HepG2 (cell line): ENCODE data around the gene KIZ. TPM values are rescaled to one million over a fixed set of nuclear protein-coding genes. Genes with fewer than 3 reads are reported as not detected.
A peak's percentile ranks its signal among the peaks of the same experiment; 100 is the strongest.

Source experiments
- ATAC-seq: fragments of 200-7000 bp; cut with Tn5 transposase; 3 replicates; pipeline ENCODE4 v1.9.1; 2020; ENCODE audit warnings: mild to moderate bottlenecking, moderate library complexity
- BruUV-seq: library from RNA; stranded (reverse); fragments of 400-500 nt; replicated peaks from 2 replicates; lab custom pipeline; 2021; lab: Mats Ljungman, UMichigan
- CTCF ChIA-PET: fragments of 300-600 bp; formaldehyde crosslinking; extraction: SDS; loops from one replicate; lab custom pipeline; 2021; ENCODE audit warnings: low total read pairs, inconsistent platforms, low intra/inter-chr PET ratio; lab: Yijun Ruan, JAX
- POLR2A ChIA-PET: fragments of 350-600 bp; sonication (Branson Sonifier 250); formaldehyde crosslinking; loops from one replicate; lab custom pipeline; 2020; ENCODE audit warnings: antibody characterized with exemption, inconsistent platforms; lab: Yijun Ruan, JAX
- DNase-seq: peaks from one replicate; pipeline ENCODE4 v3.0.0-alpha.2; 2015; ENCODE audit warnings: low spot score
- FAIRE-seq: peaks from 3 replicates; lab custom pipeline; 2011; peaks lifted over from hg19 to GRCh38; lab: Jason Lieb, UNC
- H2AFZ ChIP-seq: one replicate; pipeline ENCODE4 v1.6.1; 2011; ENCODE audit warnings: low read length, inconsistent platforms
- H3K27ac ChIP-seq: fragments of 300-600 bp; 3 replicates; pipeline ENCODE4 v1.8.0; 2011; ENCODE audit warnings: mixed run types, mild to moderate bottlenecking, mixed read lengths, low read length, inconsistent platforms; ENCODE audit not compliant: insufficient read depth; ENCODE audit errors: extremely low read length
- H3K27me3 ChIP-seq, 2 experiments: fragments of 200-600 bp in 1 of 2; 2 replicates in 1 of 2; 3 replicates in 1 of 2; pipeline versions ENCODE4 v1.6.0 to v1.8.0; 2011; ENCODE audit warnings: low read length in 2 of 2, mild to moderate bottlenecking in 2 of 2, moderate library complexity in 2 of 2, inconsistent platforms in 1 of 2; ENCODE audit not compliant: insufficient read depth in 2 of 2, control insufficient read depth in 1 of 2
- H3K36me3 ChIP-seq, 2 experiments: fragments of 200-600 bp in 1 of 2; replicated peaks in 1 of 2; 2 replicates in 1 of 2; 3 replicates in 1 of 2; pipeline versions ENCODE4 v1.5.1 to v1.8.0; 2011; ENCODE audit warnings: low read length in 2 of 2, inconsistent platforms in 1 of 2; ENCODE audit not compliant: insufficient read depth in 2 of 2, control insufficient read depth in 1 of 2
- H3K4me1 ChIP-seq: 2 replicates; pipeline ENCODE4 v1.5.1; 2012; ENCODE audit warnings: low read length, inconsistent platforms; ENCODE audit not compliant: insufficient read depth
- H3K4me2 ChIP-seq: 2 replicates; pipeline ENCODE4 v1.6.0; 2011; ENCODE audit warnings: low read depth, low read length, inconsistent platforms
- H3K4me3 ChIP-seq, 3 experiments: fragments of 200-600 bp in 1 of 3; sonication (generic), shearing (Covaris generic) in 1 of 3; replicated peaks in 1 of 3; 2 replicates each; pipeline ENCODE4 v1.5.1; 2011 to 2016; ENCODE audit warnings: low read length in 3 of 3, inconsistent platforms in 2 of 3, low read depth in 2 of 3, mild to moderate bottlenecking in 2 of 3, control low read depth in 1 of 3, mixed read lengths in 1 of 3; ENCODE audit not compliant: insufficient read depth in 1 of 3
- H3K79me2 ChIP-seq: one replicate; pipeline ENCODE4 v1.6.1; 2011; ENCODE audit warnings: low read length, inconsistent platforms; ENCODE audit not compliant: insufficient read depth
- H3K9ac ChIP-seq: 2 replicates; pipeline ENCODE4 v1.6.0; 2011; ENCODE audit warnings: mild to moderate bottlenecking, low read depth, low read length, inconsistent platforms; ENCODE audit not compliant: insufficient read depth
- H3K9me3 ChIP-seq: 2 replicates; pipeline ENCODE4 v1.5.1; 2012; ENCODE audit warnings: mild to moderate bottlenecking, low read length
- H4K20me1 ChIP-seq: 2 replicates; pipeline ENCODE4 v1.6.0; 2011; ENCODE audit warnings: inconsistent platforms, mild to moderate bottlenecking, low read length, moderate library complexity; ENCODE audit not compliant: insufficient read depth
- ELF3 ChIP-seq: IDR thresholded peaks from 2 replicates; pipeline ENCODE4 v1.6.1; 2016; ENCODE audit warnings: missing genetic modification reagents, missing compliant biosample characterization
- FOXK1 ChIP-seq: sonication (generic); formaldehyde crosslinking; IDR thresholded peaks from 2 replicates; pipeline ENCODE4 v1.4.0; 2020; ENCODE audit warnings: low read depth, missing genetic modification reagents, borderline replicate concordance
- GABPA ChIP-seq, 2 experiments: IDR thresholded peaks; 2 replicates each; pipeline ENCODE4 v1.6.1; 2011 to 2016; ENCODE audit warnings: low read depth in 2 of 2, low read length in 1 of 2, missing biosample characterization in 1 of 2, missing genetic modification characterization in 1 of 2
- GATAD1 ChIP-seq: IDR thresholded peaks from 2 replicates; pipeline ENCODE4 v1.6.1; 2016; ENCODE audit warnings: missing genetic modification reagents, missing compliant biosample characterization
- HOMEZ ChIP-seq: IDR thresholded peaks from 2 replicates; pipeline ENCODE4 v1.6.1; 2016; ENCODE audit warnings: low read depth
- KDM2A ChIP-seq: sonication (generic); formaldehyde crosslinking; IDR thresholded peaks from 2 replicates; pipeline ENCODE4 v1.4.0; 2020; ENCODE audit warnings: low read depth, missing genetic modification reagents, borderline replicate concordance
- KDM6A ChIP-seq: IDR thresholded peaks from 2 replicates; pipeline ENCODE4 v1.6.1; 2016; ENCODE audit warnings: low read depth
- MZF1 ChIP-seq: sonication (generic); formaldehyde crosslinking; IDR thresholded peaks from 2 replicates; pipeline ENCODE4 v1.8.1; 2023; ENCODE audit warnings: mild to moderate bottlenecking, missing genetic modification reagents, borderline replicate concordance
- NCOR1 ChIP-seq: fragments of 200-600 bp; sonication (generic); IDR thresholded peaks from 2 replicates; pipeline ENCODE4 v1.7.0; 2017; ENCODE audit warnings: antibody characterized with exemption, low read length, borderline replicate concordance
- NFIB ChIP-seq: sonication (generic); formaldehyde crosslinking; IDR thresholded peaks from 2 replicates; pipeline ENCODE4 v1.9.0; 2021; ENCODE audit warnings: missing genetic modification reagents, mild to moderate bottlenecking, borderline replicate concordance
- U2AF1 ChIP-seq: fragments of 200-400 bp; formaldehyde crosslinking; optimal IDR thresholded peaks from 2 replicates; pipeline ENCODE3; 2017; ENCODE audit warnings: mild to moderate bottlenecking, low read depth, low read length
- ZFP91 ChIP-seq: sonication (generic); formaldehyde crosslinking; IDR thresholded peaks from 2 replicates; pipeline ENCODE4 v1.9.0; 2022; ENCODE audit warnings: missing genetic modification reagents, mild to moderate bottlenecking, borderline replicate concordance
- ZNF260 ChIP-seq: sonication (generic); formaldehyde crosslinking; IDR thresholded peaks from 2 replicates; pipeline ENCODE4 v1.4.0; 2020; ENCODE audit warnings: missing genetic modification reagents, low read depth, mild to moderate bottlenecking, borderline replicate concordance
- ZNF292 ChIP-seq: sonication (generic); formaldehyde crosslinking; IDR thresholded peaks from 2 replicates; pipeline ENCODE4 v1.8.1; 2022; ENCODE audit warnings: mild to moderate bottlenecking, low read depth, missing genetic modification reagents, borderline replicate concordance
- ZNF557 ChIP-seq: sonication (generic); formaldehyde crosslinking; IDR thresholded peaks from 2 replicates; pipeline ENCODE4 v1.4.0; 2020; ENCODE audit warnings: missing genetic modification reagents
- ZNF670 ChIP-seq: sonication (generic); formaldehyde crosslinking; IDR thresholded peaks from 2 replicates; pipeline ENCODE4 v1.8.0; 2022; ENCODE audit warnings: mild to moderate bottlenecking, missing genetic modification reagents, borderline replicate concordance
- ZNF678 ChIP-seq: sonication (generic); formaldehyde crosslinking; IDR thresholded peaks from 2 replicates; pipeline ENCODE4 v1.4.0; 2020; ENCODE audit warnings: mild to moderate bottlenecking, missing genetic modification reagents
- ZSCAN29 ChIP-seq: sonication (generic); formaldehyde crosslinking; conservative IDR thresholded peaks from 2 replicates; pipeline ENCODE4 v1.4.0; 2020; ENCODE audit warnings: mild to moderate bottlenecking, missing genetic modification reagents
- WGBS: methylation state at CpG from one replicate; pipeline ENCODE4 v1.1.6; 2017; ENCODE audit warnings: low lambda C conversion rate; 5-methylcytosine and 5-hydroxymethylcytosine counted together
- in situ Hi-C: cut with HindIII; loops from 2 replicates; pipeline ENCODE4 v1.10.0; 2017; ENCODE audit warnings: low pct_unique_long_range_greater_than_20kb; ENCODE audit not compliant: extremely low pct_ligation_motif_present
- intact Hi-C: fragments of 100-400 bp; cut with micrococcal nuclease; formaldehyde crosslinking; loops from one replicate; pipeline ENCODE4 v1.10.0; 2022; ENCODE audit not compliant: unreplicated experiment
- polyA plus RNA-seq, 8 experiments: library from polyadenylated mRNA; depleted of rRNA in 3 of 8; stranded (reverse) in 7 of 8; unstranded in 1 of 8; fragments of >200 nt; fragmentation: Illumina TruSeq in 4 of 8; extraction: Trizol in 4 of 8; gene quantifications; 2 replicates each; pipeline versions ENCODE4 v1.2.1 to v1.2.3, GENCODE V29; 2011 to 2016; ENCODE audit warnings: low read depth in 4 of 8, missing spikeins in 1 of 8, mixed read lengths in 1 of 8; ENCODE audit not compliant: insufficient read depth in 1 of 8
- total RNA-seq, 5 experiments: library from RNA; depleted of rRNA; stranded (reverse); fragments of >200 nt; fragmentation: Illumina TruSeq; extraction: Trizol; gene quantifications; 2 replicates each; pipeline ENCODE4 v1.2.3, GENCODE V29; 2016; ENCODE audit warnings: low read depth in 1 of 5
- TF ChIP-seq, protein P1 (sequence below): sonication (generic); IDR thresholded peaks from 2 replicates; pipeline ENCODE4 v1.6.1; 2016; ENCODE audit warnings: low read depth, borderline replicate concordance
- TF ChIP-seq, protein P2 (sequence below): IDR thresholded peaks from 2 replicates; pipeline ENCODE4 v1.6.1; 2016; ENCODE audit warnings: mild to moderate bottlenecking, missing biosample characterization, missing genetic modification reagents

KIZ gene
- total and polyA plus RNA-seq, 2 of the 13 experiments (the other 11 are each of a cell fraction or from before 2014, with no cell fraction given): 46.3 to 114 TPM

DNA sequence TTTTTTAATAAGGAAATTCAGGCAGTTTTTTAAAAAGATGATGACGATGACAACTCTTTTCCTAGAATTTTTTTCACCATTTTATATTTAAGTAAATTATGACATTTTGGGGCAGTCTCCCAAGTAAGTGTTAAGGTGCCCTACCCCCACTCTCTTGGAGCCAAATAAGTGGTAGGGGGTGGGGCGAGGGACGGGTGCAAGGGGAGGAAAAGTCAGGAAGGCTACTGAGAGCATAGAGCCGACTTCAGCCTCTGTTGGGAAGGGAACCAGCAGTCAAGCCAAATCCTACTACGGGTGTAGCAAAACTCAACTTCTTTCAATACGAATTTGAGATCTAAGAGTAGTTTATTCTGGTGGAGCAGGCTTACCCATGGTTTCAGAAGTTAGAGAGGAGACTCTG lies 54.4 kb downstream of the KIZ start (continued):
- TF ChIP-seq MZF1 (CRISPR knock-in tag): no peak
- no peak for TF ChIP-seq GATAD1 (CRISPR knock-in tag)
- TF ChIP-seq, protein P1, sequence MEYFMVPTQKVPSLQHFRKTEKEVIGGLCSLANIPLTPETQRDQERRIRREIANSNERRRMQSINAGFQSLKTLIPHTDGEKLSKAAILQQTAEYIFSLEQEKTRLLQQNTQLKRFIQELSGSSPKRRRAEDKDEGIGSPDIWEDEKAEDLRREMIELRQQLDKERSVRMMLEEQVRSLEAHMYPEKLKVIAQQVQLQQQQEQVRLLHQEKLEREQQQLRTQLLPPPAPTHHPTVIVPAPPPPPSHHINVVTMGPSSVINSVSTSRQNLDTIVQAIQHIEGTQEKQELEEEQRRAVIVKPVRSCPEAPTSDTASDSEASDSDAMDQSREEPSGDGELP: no peak

GRCh38 chr20:21181028-21181427 lies 55.1 kb downstream of the KIZ start:
- in situ Hi-C loops: no loop called here
- Histone ChIP-seq H3K4me2 (no peak overlapping the region), H3K9me3 (peaks cover 7% of the 10 kb centered on the region; the same call in 1 of the 2 replicates), H3K4me1 (peaks cover 24% of the 10 kb centered on the region), H3K27me3 (no peaks in the 10 kb centered on the region), H3K36me3 (peaks cover 0 to 11% of the 10 kb centered on the region in 2 experiments; a peak in 3 of 5 replicates), H3K27ac (no peak overlapping the region), H2AFZ (no peak overlapping the region)
- no peak for FAIRE-seq
- POLR2A ChIA-PET: no interaction called here
- CTCF ChIA-PET: no interaction called here
- WGBS: 91% methylated on average over 3 of the region's 3 CpGs
- no peak for TF ChIP-seq GABPA (IDR thresholded peaks at IDR 0.05; ENCODE audit: low read depth, low read length)
- TF ChIP-seq GABPA (CRISPR knock-in tag; IDR thresholded peaks at IDR 0.05; ENCODE audit: low read depth): no peak
- TF ChIP-seq ZSCAN29 (CRISPR knock-in tag): no peak
- no peak for TF ChIP-seq ZNF670 (CRISPR knock-in tag)
- no peak for TF ChIP-seq NCOR1
- no peak for TF ChIP-seq ZNF260 (CRISPR knock-in tag)
- no peak for TF ChIP-seq NFIB (CRISPR knock-in tag)
- TF ChIP-seq U2AF1: no peak
- TF ChIP-seq KDM2A (CRISPR knock-in tag): no peak
- TF ChIP-seq ZFP91 (CRISPR knock-in tag): no peak
- no peak for TF ChIP-seq ZNF557 (CRISPR knock-in tag)
- no peak for TF ChIP-seq HOMEZ
- TF ChIP-seq, protein P2, sequence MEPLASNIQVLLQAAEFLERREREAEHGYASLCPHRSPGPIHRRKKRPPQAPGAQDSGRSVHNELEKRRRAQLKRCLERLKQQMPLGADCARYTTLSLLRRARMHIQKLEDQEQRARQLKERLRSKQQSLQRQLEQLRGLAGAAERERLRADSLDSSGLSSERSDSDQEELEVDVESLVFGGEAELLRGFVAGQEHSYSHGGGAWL (CRISPR knock-in tag): no peak
- no peak for TF ChIP-seq ZNF678 (CRISPR knock-in tag)
- no peak for TF ChIP-seq ELF3
- no peak for TF ChIP-seq ZNF292 (CRISPR knock-in tag)
- no peak for TF ChIP-seq KDM6A (CRISPR knock-in tag)
- no peak for TF ChIP-seq FOXK1 (CRISPR knock-in tag)
- TF ChIP-seq, all 625 proteins: peak for 0
- Histone ChIP-seq H4K20me1 (no peaks in the 10 kb centered on the region), H3K4me3 (no peak overlapping the region), H3K9ac (no peak overlapping the region), H3K79me2 (no peaks in the 10 kb centered on the region)
- TSS peak; percentile 5 for BruUV-seq
- ATAC-seq (no peak), DNase-seq (no peak)
- intact Hi-C loops: no loop called here
